GM12878 (cell line): ENCODE measurements around the gene CALY. TPM values are rescaled to one million over a fixed set of nuclear protein-coding genes. Genes with fewer than 3 reads are reported as not detected.

Source experiments
- ATAC-seq: fragments of 200-7000 bp; cut with Tn5 transposase; 3 replicates; pipeline ENCODE4 v1.9.1; 2020; ENCODE audit warnings: mild to moderate bottlenecking, moderate library complexity
- BruUV-seq: library from RNA; stranded (reverse); fragments of 400-500 nt; replicated peaks from 2 replicates; lab custom pipeline; 2021; lab: Mats Ljungman, UMichigan
- CTCF ChIA-PET: fragments of 300-600 bp; sonication (Branson Sonifier 250); formaldehyde crosslinking; extraction: SDS; loops from one replicate; lab custom pipeline; 2021; ENCODE audit warnings: inconsistent platforms; lab: Yijun Ruan, JAX
- POLR2A ChIA-PET: fragments of 350-600 bp; formaldehyde crosslinking; extraction: SDS; loops from one replicate; lab custom pipeline; 2021; ENCODE audit warnings: inconsistent platforms; lab: Charles Lee
- RAD21 ChIA-PET: fragments of 300-600 bp; sonication (Branson Sonifier 250); formaldehyde crosslinking; loops from one replicate; lab custom pipeline; 2023; ENCODE audit warnings: antibody characterized with exemption; ENCODE audit not compliant: unreplicated experiment; lab: Charles Lee
- SMC1A ChIA-PET: fragments of 300-600 bp; sonication (Branson Sonifier 250); formaldehyde crosslinking; loops from one replicate; lab custom pipeline; 2023; ENCODE audit not compliant: unreplicated experiment, uncharacterized antibody; lab: Charles Lee
- DNase-seq: peaks from one replicate; pipeline ENCODE4 v3.0.0-alpha.2; 2011; ENCODE audit warnings: low read depth, low spot score
- FAIRE-seq: peaks from 3 replicates; lab custom pipeline; 2011; peaks lifted over from hg19 to GRCh38; lab: Jason Lieb, UNC
- H2AFZ ChIP-seq: 2 replicates; pipeline ENCODE4 v1.6.0; 2011; ENCODE audit warnings: low read depth, low read length, control low read depth; ENCODE audit not compliant: control insufficient read depth
- H3K27ac ChIP-seq: 2 replicates; pipeline ENCODE4 v1.5.1; 2011; ENCODE audit warnings: control low read depth; ENCODE audit not compliant: control insufficient read depth, insufficient read depth
- H3K27me3 ChIP-seq, 2 experiments: replicated peaks in 1 of 2; 2 replicates each; pipeline versions ENCODE4 v1.6.0 to v1.6.1; 2011; ENCODE audit warnings: low read length in 1 of 2; ENCODE audit not compliant: control insufficient read depth in 2 of 2, insufficient read depth in 2 of 2
- H3K36me3 ChIP-seq, 2 experiments: 2 replicates each; pipeline ENCODE4 v1.5.1; 2011; ENCODE audit warnings: low read length in 1 of 2; ENCODE audit not compliant: control insufficient read depth in 2 of 2, insufficient read depth in 2 of 2
- H3K4me1 ChIP-seq: 2 replicates; pipeline ENCODE4 v1.6.1; 2011; ENCODE audit warnings: mild to moderate bottlenecking, low read length, moderate library complexity, mixed read lengths; ENCODE audit not compliant: control insufficient read depth, insufficient read depth
- H3K4me2 ChIP-seq: 2 replicates; pipeline ENCODE4 v1.6.0; 2011; ENCODE audit warnings: control low read depth; ENCODE audit not compliant: control insufficient read depth, insufficient read depth
- H3K4me3 ChIP-seq: fragments of 200-600 bp; sonication (generic); 2 replicates; pipeline ENCODE4 v1.5.1; 2016
- H3K79me2 ChIP-seq: 2 replicates; pipeline ENCODE4 v1.6.0; 2011; ENCODE audit warnings: low read length; ENCODE audit not compliant: control insufficient read depth, insufficient read depth
- H3K9ac ChIP-seq: 2 replicates; pipeline ENCODE4 v1.8.0; 2011; ENCODE audit warnings: low read length, control low read depth, mixed read lengths; ENCODE audit not compliant: control insufficient read depth, insufficient read depth
- H3K9me3 ChIP-seq: replicated peaks from 3 replicates; pipeline ENCODE4 v1.5.1; 2011; ENCODE audit warnings: mild to moderate bottlenecking, low read length; ENCODE audit not compliant: control insufficient read depth, insufficient read depth
- H4K20me1 ChIP-seq: 2 replicates; pipeline ENCODE4 v1.6.0; 2011; ENCODE audit not compliant: control insufficient read depth, insufficient read depth
- CEBPB ChIP-seq, 2 experiments: fragments of 150-350 bp in 1 of 2; IDR thresholded peaks; 2 replicates each; pipeline ENCODE4 v1.6.1; 2012 to 2014; ENCODE audit warnings: low read depth in 2 of 2, low read length in 2 of 2, borderline replicate concordance in 1 of 2, inconsistent platforms in 1 of 2
- EP300 ChIP-seq, 2 experiments: fragments of 150-350 bp in 1 of 2; IDR thresholded peaks; 2 replicates each; pipeline ENCODE4 v1.6.1; 2011 to 2012; ENCODE audit warnings: low read depth in 2 of 2, low read length in 2 of 2, borderline replicate concordance in 1 of 2, improper control_type of control experiment in 1 of 2, inconsistent platforms in 1 of 2; ENCODE audit not compliant: control insufficient read depth in 1 of 2
- EZH2 ChIP-seq: IDR thresholded peaks from 2 replicates; pipeline ENCODE4 v1.6.1; 2012; ENCODE audit warnings: low read depth, mild to moderate bottlenecking, control low read depth, inconsistent platforms, low read length, borderline replicate concordance; ENCODE audit not compliant: control insufficient read depth
- FOS ChIP-seq: IDR thresholded peaks from 3 replicates; pipeline ENCODE4 v1.6.1; 2011; ENCODE audit warnings: borderline replicate concordance; ENCODE audit not compliant: insufficient read length; ENCODE audit errors: extremely low read depth
- IKZF2 ChIP-seq, 2 experiments: fragments of 450-650 bp; IDR thresholded peaks; 2 replicates each; pipeline ENCODE4 v1.6.1; 2017; ENCODE audit warnings: mild to moderate bottlenecking in 2 of 2, moderate library complexity in 2 of 2
- LARP7 ChIP-seq: fragments of 450-650 bp; IDR thresholded peaks from 2 replicates; pipeline ENCODE4 v1.6.1; 2017; ENCODE audit warnings: mild to moderate bottlenecking
- MTA3 ChIP-seq: IDR thresholded peaks from 2 replicates; pipeline ENCODE4 v1.6.1; 2012; ENCODE audit warnings: low read length, inconsistent platforms, borderline replicate concordance
- MXI1 ChIP-seq: fragments of 150-350 bp; IDR thresholded peaks from 2 replicates; pipeline ENCODE4 v1.6.1; 2011; ENCODE audit warnings: low read depth, mild to moderate bottlenecking, inconsistent platforms, low read length, improper control_type of control experiment
- PML ChIP-seq: IDR thresholded peaks from 2 replicates; pipeline ENCODE4 v1.6.1; 2012; ENCODE audit warnings: low read length, inconsistent platforms
- POLR2AphosphoS2 ChIP-seq: IDR thresholded peaks from 2 replicates; pipeline ENCODE4 v1.6.1; 2011; ENCODE audit warnings: low read depth, mild to moderate bottlenecking, low read length, improper control_type of control experiment, moderate library complexity
- TCF3 ChIP-seq: IDR thresholded peaks from 2 replicates; pipeline ENCODE4 v1.6.1; 2012; ENCODE audit warnings: low read depth, mild to moderate bottlenecking, low read length, borderline replicate concordance; ENCODE audit not compliant: insufficient read depth
- WGBS: methylation state at CpG from one replicate; pipeline ENCODE4 v1.1.6; 2016; ENCODE audit warnings: low lambda C conversion rate; ENCODE audit not compliant: insufficient replicate concordance, insufficient coverage; ENCODE audit errors: missing lambda C conversion rate; 5-methylcytosine and 5-hydroxymethylcytosine counted together
- in situ Hi-C: fragments of 300-500 bp; cut with MboI; formaldehyde crosslinking; loops from 9 replicates; pipeline ENCODE4 v1.14.3; 2018; ENCODE audit warnings: mixed read lengths
- intact Hi-C: fragments of 100-400 bp; cut with micrococcal nuclease; formaldehyde crosslinking; loops from one replicate; pipeline ENCODE4 v1.14.2; 2022; ENCODE audit not compliant: unreplicated experiment
- polyA plus RNA-seq, 11 experiments: library from polyadenylated mRNA; depleted of rRNA in 4 of 11; unstranded in 6 of 11; stranded (reverse) in 5 of 11; fragments of >200 nt; fragmentation: Nextera tagmentation in 4 of 11; fragmentation: Illumina TruSeq in 1 of 11; extraction: Ambion mirVana in 4 of 11; extraction: Trizol in 1 of 11; gene quantifications; 1 replicate in 1 of 11; 2 replicates in 10 of 11; pipeline versions ENCODE4 v1.2.1 to v1.2.3, GENCODE V29; 2011 to 2016; ENCODE audit warnings: inconsistent platforms in 2 of 11, missing spikeins in 2 of 11, low read depth in 1 of 11
- total RNA-seq, 4 experiments: library from RNA; depleted of rRNA in 3 of 4; stranded (reverse); fragments of >200 nt in 3 of 4; fragmentation: Illumina TruSeq in 1 of 4; extraction: Trizol in 1 of 4; gene quantifications; 2 replicates each; pipeline versions ENCODE4 v1.2.1 to v1.2.3, GENCODE V29; 2013 to 2021
- TF ChIP-seq, protein P1 (sequence below): fragments of 450-650 bp; IDR thresholded peaks from 2 replicates; pipeline ENCODE4 v1.6.1; 2017; ENCODE audit warnings: mild to moderate bottlenecking, moderate library complexity
- TF ChIP-seq, protein P2 (sequence below): fragments of 450-650 bp; IDR thresholded peaks from 2 replicates; pipeline ENCODE4 v1.6.1; 2017; ENCODE audit warnings: low read depth, mild to moderate bottlenecking, moderate library complexity
- TF ChIP-seq, protein P3 (sequence below): IDR thresholded peaks from 2 replicates; pipeline ENCODE4 v1.6.1; 2011; ENCODE audit warnings: borderline replicate concordance, low read depth, mild to moderate bottlenecking, moderate library complexity, mixed read lengths, low read length; ENCODE audit not compliant: insufficient read depth; ENCODE audit errors: extremely low read length

Gene CALY
- total and polyA plus RNA-seq, 10 of the 15 experiments (the other 5 are each of a cell fraction or from before 2014, with no cell fraction given), result 0.07 TPM; not detected in 9

DNA sequence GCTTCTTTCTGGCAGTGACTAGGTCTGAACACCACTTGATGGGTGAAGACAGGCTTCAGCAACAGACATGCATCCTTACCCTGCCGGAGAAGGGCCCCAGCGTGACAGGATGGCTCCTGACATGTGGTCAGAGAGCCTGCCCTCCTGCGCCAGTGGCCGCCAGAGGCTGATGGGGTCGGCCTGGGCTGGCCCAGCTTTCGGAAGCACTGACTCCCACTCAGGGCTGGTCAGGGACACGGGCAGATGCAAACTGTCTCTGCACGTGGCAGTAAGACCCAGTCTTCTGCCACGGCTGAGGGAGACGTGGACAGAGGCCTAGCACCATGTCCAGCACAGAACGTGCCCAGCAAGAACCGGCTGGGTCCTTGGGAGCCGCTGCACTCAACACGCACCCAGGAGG is 38.2 kb downstream of the CALY start:
- H4K20me1 ChIP-seq, result no peaks in the 10 kb centered on the region
- no peak overlapping the region for H3K9ac ChIP-seq
- intact Hi-C loops, result no loop called here
- no peak for ATAC-seq
- WGBS, result 97% methylated on average over 14 of the region's 14 CpGs
- TF ChIP-seq EZH2, result no peak
- TF ChIP-seq, protein P1, sequence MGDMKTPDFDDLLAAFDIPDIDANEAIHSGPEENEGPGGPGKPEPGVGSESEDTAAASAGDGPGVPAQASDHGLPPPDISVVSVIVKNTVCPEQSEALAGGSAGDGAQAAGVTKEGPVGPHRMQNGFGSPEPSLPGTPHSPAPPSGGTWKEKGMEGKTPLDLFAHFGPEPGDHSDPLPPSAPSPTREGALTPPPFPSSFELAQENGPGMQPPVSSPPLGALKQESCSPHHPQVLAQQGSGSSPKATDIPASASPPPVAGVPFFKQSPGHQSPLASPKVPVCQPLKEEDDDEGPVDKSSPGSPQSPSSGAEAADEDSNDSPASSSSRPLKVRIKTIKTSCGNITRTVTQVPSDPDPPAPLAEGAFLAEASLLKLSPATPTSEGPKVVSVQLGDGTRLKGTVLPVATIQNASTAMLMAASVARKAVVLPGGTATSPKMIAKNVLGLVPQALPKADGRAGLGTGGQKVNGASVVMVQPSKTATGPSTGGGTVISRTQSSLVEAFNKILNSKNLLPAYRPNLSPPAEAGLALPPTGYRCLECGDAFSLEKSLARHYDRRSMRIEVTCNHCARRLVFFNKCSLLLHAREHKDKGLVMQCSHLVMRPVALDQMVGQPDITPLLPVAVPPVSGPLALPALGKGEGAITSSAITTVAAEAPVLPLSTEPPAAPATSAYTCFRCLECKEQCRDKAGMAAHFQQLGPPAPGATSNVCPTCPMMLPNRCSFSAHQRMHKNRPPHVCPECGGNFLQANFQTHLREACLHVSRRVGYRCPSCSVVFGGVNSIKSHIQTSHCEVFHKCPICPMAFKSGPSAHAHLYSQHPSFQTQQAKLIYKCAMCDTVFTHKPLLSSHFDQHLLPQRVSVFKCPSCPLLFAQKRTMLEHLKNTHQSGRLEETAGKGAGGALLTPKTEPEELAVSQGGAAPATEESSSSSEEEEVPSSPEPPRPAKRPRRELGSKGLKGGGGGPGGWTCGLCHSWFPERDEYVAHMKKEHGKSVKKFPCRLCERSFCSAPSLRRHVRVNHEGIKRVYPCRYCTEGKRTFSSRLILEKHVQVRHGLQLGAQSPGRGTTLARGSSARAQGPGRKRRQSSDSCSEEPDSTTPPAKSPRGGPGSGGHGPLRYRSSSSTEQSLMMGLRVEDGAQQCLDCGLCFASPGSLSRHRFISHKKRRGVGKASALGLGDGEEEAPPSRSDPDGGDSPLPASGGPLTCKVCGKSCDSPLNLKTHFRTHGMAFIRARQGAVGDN, result no peak
- TF ChIP-seq, protein P2, sequence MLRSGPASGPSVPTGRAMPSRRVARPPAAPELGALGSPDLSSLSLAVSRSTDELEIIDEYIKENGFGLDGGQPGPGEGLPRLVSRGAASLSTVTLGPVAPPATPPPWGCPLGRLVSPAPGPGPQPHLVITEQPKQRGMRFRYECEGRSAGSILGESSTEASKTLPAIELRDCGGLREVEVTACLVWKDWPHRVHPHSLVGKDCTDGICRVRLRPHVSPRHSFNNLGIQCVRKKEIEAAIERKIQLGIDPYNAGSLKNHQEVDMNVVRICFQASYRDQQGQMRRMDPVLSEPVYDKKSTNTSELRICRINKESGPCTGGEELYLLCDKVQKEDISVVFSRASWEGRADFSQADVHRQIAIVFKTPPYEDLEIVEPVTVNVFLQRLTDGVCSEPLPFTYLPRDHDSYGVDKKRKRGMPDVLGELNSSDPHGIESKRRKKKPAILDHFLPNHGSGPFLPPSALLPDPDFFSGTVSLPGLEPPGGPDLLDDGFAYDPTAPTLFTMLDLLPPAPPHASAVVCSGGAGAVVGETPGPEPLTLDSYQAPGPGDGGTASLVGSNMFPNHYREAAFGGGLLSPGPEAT, result no peak
- TF ChIP-seq TCF3, result no peak
- TF ChIP-seq IKZF2 (IDR thresholded peaks at IDR 0.05), result no peak
- no peak for TF ChIP-seq CEBPB (IDR thresholded peaks at IDR 0.05; ENCODE audit: borderline replicate concordance in 1 of 2, low read depth in 2 of 2, low read length in 2 of 2)
- TF ChIP-seq EP300 (IDR thresholded peaks at IDR 0.05; ENCODE audit: borderline replicate concordance in 1 of 2, control insufficient read depth in 1 of 2, low read depth in 2 of 2, low read length in 2 of 2), result no peak
- TF ChIP-seq, protein P3, sequence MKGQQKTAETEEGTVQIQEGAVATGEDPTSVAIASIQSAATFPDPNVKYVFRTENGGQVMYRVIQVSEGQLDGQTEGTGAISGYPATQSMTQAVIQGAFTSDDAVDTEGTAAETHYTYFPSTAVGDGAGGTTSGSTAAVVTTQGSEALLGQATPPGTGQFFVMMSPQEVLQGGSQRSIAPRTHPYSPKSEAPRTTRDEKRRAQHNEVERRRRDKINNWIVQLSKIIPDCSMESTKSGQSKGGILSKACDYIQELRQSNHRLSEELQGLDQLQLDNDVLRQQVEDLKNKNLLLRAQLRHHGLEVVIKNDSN, result no peak
- no peak for TF ChIP-seq POLR2AphosphoS2
- TF ChIP-seq FOS, result no peak
- TF ChIP-seq MTA3, result no peak
- no peak for TF ChIP-seq MXI1
- no peak for TF ChIP-seq PML
- TF ChIP-seq LARP7, result no peak
- TF ChIP-seq, all 136 proteins: peak for 0
- RAD21 ChIA-PET, result no interaction called here
- CTCF ChIA-PET, result interaction anchor here (0.7 to 1.6 kb wide), 3 partner anchors 9 to 20 kb away, joined by 3 to 5 read pairs (median 3); no protein-coding TSS in a partner anchor
- Histone ChIP-seq H2AFZ (no peak overlapping the region), H3K27ac (no peak overlapping the region), H3K27me3 (no peaks in the 10 kb centered on the region), H3K4me3 (no peak overlapping the region), H3K36me3 (peaks cover 27 to 37% of the 10 kb centered on the region in 2 experiments), H3K9me3 (no peaks in the 10 kb centered on the region), H3K79me2 (peaks cover under 1% of the 10 kb centered on the region; the same call in 1 of the 2 replicates), H3K4me1 (no peaks in the 10 kb centered on the region), H3K4me2 (no peak overlapping the region)
- no TSS peak for BruUV-seq
- in situ Hi-C loops, result no loop called here
- SMC1A ChIA-PET, result no interaction called here
- DNase-seq, result no peak
- FAIRE-seq, result no peak
- POLR2A ChIA-PET, result no interaction called here
